NOMO-1 treated with DMSO at 0.1 percent for 48 hours (cell line): ENCODE results near the gene SCP2.

ENCODE experiments used
- DNase-seq: peaks from one replicate; lab custom pipeline; 2025; ENCODE audit not compliant: unreplicated experiment; lab: John Stamatoyannopoulos, UW

Gene SCP2

DNA sequence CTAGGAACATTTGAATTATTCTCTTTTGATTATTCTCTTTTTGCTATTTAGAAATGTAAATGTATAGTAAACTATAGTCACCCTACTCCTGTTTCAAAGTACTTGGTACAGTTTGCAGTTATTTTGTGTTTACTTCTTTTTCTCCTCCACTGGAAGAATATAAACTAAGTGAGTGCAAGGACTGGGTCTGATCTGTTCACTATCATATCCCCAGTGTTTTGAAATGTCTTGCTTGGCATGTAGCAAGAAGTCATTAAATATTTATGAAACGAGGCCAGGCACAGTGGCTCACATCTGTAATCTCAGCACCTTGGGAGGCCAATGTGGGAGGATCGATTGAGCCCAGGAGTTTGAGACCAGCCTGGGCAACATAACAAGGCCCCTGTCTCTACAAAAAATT is 99.2 kb downstream of the SCP2 start:
- no peak for DNase-seq

- no peak for DNase-seq
These were observed 104.7 kb downstream of the SCP2 start for GRCh38 chr1:53031732-53032131.

- no peak for DNase-seq
These were observed 110.1 kb downstream of the SCP2 start for GRCh38 chr1:53037159-53037558.

DNA sequence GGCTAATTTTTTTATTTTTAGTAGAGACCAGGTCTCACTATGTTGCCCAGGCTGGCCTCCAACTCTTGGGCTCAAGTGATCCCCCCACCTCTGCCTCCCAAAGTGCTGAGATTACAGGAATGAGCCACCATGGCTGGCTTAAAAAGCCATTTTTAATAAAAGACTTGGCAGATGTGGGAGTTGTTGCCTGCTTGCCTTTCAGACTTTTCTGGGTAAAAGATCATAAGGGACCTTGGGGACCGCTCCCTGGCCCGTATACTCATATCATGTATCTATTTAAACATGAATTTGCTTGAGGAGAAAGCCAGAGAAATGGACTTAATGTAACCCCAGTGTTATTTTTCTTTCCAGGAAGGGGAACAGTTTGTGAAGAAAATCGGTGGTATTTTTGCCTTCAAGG is 111.5 kb downstream of the SCP2 start:
- DNase-seq: no peak

DNA sequence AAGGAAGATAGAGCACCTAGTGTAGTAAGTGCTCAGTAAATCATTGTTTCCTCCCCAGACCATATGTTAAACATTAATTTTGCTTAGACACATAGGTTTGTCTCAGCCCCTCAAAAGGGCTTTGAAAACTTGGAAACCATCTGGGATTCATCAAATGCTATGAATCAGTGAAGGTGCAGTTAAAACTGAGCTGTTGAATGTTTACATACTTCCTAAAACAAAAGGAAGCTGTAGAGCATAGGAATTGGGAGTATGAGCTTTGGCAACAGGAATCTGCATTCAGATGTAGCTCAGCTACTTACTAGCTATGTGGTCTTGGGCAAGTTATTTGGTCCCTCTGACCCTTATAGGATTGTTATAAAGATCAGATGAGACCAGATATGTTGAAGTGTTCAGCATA is 116.2 kb downstream of the SCP2 start:
- no peak for DNase-seq

GRCh38 chr1:53044926-53045325 is 117.8 kb downstream of the SCP2 start:
- DNase-seq: no peak

DNA sequence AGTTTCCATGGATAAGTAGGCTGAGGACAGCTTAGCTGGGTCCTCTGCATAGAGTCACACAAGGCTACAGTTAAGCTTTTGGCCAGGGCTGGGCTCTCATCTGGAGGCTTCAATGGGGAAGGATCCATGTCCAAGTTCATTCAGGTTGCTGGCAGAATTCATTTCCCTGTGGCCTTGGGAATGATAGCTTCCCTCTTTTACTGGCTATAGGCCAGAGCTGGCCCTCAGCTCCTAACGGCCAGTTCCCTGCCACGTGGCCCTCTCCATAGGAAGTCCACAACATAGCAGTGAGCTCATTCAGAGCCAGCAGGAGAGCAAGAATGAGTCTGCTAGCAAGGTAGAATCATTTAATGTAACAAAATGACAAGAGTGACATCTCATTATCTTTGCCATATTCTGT is 119.9 kb downstream of the SCP2 start:
- DNase-seq: no peak

- no peak for DNase-seq
These were observed 121.0 kb downstream of the SCP2 start for GRCh38 chr1:53047737-53048736.

GRCh38 chr1:53048960-53049573 is 122.0 kb downstream of the SCP2 start:
- no peak for DNase-seq

DNA sequence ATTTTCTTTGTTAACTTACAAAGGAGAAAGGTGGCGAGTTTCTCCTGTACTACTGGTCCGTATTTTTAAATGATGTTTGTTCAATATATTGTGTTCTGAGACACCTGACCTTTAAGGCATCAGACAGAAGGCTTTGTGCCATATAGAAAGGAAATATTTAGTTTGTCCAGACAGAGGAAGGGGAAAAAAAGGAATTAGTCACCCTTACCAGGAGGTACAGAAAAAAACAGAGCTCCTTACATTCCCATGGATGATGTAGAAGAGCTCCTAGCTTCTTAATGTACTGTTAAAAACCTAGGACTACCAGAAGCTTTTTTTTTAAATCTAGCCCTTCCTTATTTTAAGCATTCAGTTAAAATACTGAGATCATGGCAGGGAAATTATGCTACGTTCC is 122.5 kb downstream of the SCP2 start:
- no peak for DNase-seq

- no peak for DNase-seq
These were observed 123.2 kb downstream of the SCP2 start for GRCh38 chr1:53050310-53050709.

- DNase-seq: no peak
These were observed 124.6 kb downstream of the SCP2 start for GRCh38 chr1:53051676-53052075.

DNA sequence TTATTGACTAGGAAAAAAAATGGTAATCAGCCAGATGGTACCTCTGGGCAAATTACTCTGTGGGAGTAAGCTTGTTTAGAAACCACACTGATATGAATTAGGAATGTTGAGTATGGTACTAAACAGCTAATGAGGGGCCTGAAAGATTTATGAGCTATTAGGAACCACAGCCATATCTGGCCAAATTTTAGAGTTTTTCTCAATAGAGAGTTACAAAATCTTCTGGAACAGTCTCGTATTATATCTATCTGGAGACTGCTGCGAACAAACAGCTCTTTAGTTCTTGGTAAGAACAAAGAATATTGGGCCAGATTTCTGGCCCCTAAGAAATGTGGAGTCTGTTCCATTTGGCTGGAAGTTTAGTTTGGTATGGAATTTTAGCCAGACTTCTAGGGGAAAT is 130.1 kb downstream of the SCP2 start:
- DNase-seq: no peak

DNA sequence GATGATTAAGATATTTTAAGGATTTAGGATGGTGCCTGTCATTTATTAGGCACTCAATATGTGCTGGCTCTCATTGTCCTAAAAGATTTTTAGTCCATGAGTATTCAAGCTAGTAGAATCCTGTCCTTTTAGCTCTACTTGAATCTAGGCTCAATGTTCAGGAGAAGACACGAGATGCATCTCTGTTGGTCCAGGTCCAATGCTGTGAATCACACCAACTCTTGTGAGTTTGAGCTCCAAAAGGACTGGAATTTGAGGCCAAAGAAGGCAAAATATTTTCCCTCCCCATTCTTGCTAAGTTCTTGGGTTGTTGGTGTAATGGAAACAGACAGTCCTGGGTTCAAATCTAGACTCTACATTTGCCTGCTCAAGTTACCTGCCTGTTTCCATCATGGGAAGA is 133.5 kb downstream of the SCP2 start:
- DNase-seq: no peak

DNA sequence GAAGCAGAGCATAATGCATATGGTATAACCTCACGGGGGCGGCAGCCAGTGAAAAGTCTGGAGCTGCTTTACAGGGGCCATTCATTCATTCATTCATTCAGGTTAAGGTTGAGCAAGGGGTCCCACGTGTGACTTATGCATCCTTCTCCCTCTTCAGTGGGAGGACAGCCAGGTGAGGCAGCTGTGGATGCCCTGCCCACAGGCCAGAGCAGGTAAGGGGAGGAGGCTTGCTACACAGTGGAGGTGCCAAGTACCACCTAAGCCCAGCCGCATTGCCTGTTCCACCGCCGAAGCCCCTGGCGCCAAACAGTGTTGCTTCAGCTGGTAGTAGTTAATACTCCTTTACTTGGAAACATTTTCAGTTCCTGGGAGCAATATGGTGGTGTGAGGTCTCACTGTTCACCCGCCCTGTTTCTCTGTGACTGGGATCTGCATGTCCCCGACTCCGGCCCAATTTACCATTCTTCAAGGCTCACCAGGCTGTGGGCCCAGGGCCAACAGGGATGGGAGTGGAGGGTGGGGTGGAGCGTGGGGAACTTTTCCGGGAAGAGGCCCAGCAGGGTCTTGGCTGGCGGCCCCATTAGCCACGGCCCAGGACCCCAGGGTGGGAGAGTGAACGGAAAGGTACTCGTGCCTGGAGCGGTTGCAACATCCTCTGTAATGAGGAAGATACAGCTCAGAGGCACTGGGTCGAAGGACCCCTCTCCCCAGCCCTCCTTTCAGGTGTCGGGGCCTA is 134.2 kb downstream of the SCP2 start:
- DNase-seq: no peak

DNA sequence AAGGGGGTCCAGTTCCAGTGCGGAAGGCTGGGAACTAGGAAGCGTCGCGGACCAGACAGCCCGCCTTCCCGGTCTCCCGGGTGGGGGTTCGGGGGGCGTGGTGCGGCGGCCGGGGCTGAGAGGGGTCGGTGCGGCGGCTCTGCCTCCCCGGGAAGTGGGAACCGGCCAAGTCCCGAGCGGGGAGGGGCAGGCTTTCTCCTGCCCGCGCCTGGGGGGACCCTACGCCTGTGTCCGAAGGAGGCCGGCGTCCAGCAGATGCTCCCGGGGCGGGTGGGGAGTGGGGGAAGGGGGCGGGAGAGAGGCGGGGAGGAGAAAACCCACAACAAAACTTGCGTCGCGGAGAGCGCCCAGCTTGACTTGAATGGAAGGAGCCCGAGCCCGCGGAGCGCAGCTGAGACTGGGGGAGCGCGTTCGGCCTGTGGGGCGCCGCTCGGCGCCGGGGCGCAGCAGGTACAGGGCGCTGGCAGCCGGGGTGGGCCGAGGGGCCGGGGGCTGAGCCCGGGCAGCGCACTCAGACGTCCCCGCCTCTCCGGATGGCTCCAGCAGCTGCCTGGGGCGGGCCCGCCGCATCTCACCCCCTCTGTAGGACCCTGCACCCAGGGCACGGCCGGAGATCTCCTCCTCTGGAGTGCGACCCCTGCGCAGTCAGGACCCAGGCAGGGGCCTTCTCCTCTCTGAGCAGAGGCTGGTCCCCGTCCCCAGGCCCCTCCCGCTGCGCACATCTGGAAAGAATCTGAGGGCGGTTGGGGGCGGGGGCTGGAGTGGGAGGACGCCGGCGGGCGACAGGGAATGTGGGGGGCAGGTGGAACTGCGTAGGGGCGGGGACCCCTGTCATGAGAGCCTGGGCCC is 135.0 kb downstream of the SCP2 start, which contains the start of gene PODN:
Gene PODN (plus strand): TSS at position 355 of the 849 bp plus-strand sequence. CDS start 7,643 bp downstream, outside the sequence.
- no peak for DNase-seq

GRCh38 chr1:53062708-53063591 is 135.9 kb downstream of the SCP2 start:
- DNase-seq: no peak

GRCh38 chr1:53063744-53064515 is 136.9 kb downstream of the SCP2 start:
- DNase-seq: no peak

DNA sequence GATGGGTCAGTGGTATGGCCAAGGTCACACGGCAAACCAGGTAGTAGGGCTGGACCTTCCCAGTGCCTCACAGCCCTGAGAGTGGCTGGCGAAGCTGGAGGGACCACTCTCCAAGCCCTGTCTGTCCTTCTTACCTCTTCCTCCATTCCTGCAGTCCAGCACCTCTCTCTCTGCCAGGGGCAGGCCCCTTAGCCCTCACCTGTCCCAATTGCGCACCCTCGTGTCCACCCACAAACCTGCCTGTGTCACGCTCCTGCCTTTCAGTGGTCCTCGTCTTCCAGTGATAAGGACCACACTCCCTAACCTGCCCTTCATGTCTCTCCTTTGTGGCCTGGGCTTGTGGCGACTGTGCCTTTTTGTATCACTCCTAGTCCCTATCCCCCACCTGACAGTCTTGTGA is 138.3 kb downstream of the SCP2 start:
- no peak for DNase-seq
